Motor neuron (in vitro differentiated cells): ENCODE measurements around the gene SAYSD1. TPM values are rescaled to one million over a fixed set of nuclear protein-coding genes. Genes with fewer than 3 reads are reported as not detected.

ENCODE experiments used
- ATAC-seq, 8 experiments: fragments of 200-7000 bp; cut with Tn5 transposase; replicated peaks in 6 of 8; 2 replicates each; pipeline ENCODE4 v1.8.0; 2021; ENCODE audit warnings: mild to moderate bottlenecking in 8 of 8, moderate library complexity in 8 of 8
- H3K27ac ChIP-seq, 2 donors: fragments of 250-450 bp; sonication (Bioruptor Pico); 2 replicates each; pipeline ENCODE4 v1.9.0; 2021; ENCODE audit warnings: antibody characterized with exemption in 2 of 2, mild to moderate bottlenecking in 2 of 2, moderate library complexity in 1 of 2
- H3K4me1 ChIP-seq, 2 donors: fragments of 250-450 bp; sonication (Bioruptor Pico); replicated peaks in 1 of 2; 2 replicates each; pipeline ENCODE4 v1.6.1; 2021; ENCODE audit warnings: antibody characterized with exemption in 2 of 2, mild to moderate bottlenecking in 2 of 2, moderate library complexity in 1 of 2
- H3K4me3 ChIP-seq, 5 donors: fragments of 250-450 bp; sonication (Bioruptor Pico); 2 replicates each; pipeline ENCODE4 v1.9.0; 2021; ENCODE audit warnings: antibody characterized with exemption in 5 of 5, mild to moderate bottlenecking in 5 of 5, moderate library complexity in 4 of 5
- WGBS, 10 experiments: fragments of 450-650 bp; shearing (Covaris generic); methylation state at CpG; one replicate each; pipeline ENCODE4 v1.0.0; 2022; 5-methylcytosine and 5-hydroxymethylcytosine counted together
- in situ Hi-C, 9 experiments: fragments of 400-800 bp; cut with MboI; loops; one replicate each; pipeline ENCODE4 v1.15.0; 2021; ENCODE audit warnings: low sequenced_read_pairs in 9 of 9, low pct_unique_long_range_greater_than_20kb in 2 of 9; ENCODE audit not compliant: unreplicated experiment in 9 of 9
- total RNA-seq, 8 experiments: library from RNA; unstranded; fragments of 300-600 nt; gene quantifications; 2 replicates each; pipeline versions ENCODE4 v1.2.3 to v1.2.4, GENCODE V29; 2022

Gene SAYSD1
- total RNA-seq, 8 experiments from 2014 or later = 8.8 to 14.3 (median 11.9) TPM

DNA sequence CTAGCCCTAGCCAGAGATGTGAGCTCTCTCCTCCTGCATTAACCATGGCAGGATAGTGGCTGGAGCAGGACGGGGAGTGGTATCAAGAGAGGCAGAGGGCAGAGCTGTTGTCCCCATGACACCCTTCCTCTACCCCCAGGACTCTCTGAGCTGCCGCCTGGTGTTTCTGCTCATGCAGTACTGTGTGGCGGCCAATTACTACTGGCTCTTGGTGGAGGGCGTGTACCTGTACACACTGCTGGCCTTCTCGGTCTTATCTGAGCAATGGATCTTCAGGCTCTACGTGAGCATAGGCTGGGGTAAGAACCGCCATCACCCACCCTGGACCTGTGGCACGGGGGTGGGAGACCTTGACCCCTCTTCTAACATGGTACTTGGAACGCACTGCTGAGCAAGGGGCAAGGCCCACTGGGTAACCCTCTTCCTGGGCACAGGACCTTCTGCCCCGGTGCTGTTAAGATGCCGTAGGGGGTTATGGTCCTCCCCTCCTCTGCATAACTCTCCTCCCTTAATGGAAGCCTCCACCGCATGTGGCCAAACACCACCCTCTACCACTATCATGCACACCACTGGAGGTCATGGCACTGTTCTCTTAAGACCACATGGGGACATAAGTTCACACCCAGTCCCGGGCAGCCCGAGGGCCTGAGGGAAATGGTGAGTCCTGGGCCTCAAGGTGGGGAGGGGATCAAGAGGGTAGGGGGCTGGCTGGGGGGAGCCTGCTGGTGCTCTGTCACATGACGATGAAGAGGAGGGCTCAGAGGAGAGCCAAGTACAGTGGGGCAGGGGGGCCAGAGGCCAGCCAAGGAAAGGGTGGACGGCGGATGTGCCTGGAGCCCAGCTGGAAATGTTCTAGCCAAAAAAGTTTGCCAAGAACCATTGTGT is 41.3 kb downstream of the SAYSD1 start:
- no peak overlapping the region for H3K4me3 ChIP-seq
- in situ Hi-C loops = no loop called here
- WGBS, 10 experiments = 0 to 95% (median 79%) methylated on average over 1 to 8 of the region's 17 CpGs; no CpG with 5 or more reads in 4 of the 10 experiments
- H3K4me1 ChIP-seq = peaks cover 18 to 23% of the 10 kb centered on the region in 2 donors
- H3K27ac ChIP-seq = no peak overlapping the region
- no peak for ATAC-seq

DNA sequence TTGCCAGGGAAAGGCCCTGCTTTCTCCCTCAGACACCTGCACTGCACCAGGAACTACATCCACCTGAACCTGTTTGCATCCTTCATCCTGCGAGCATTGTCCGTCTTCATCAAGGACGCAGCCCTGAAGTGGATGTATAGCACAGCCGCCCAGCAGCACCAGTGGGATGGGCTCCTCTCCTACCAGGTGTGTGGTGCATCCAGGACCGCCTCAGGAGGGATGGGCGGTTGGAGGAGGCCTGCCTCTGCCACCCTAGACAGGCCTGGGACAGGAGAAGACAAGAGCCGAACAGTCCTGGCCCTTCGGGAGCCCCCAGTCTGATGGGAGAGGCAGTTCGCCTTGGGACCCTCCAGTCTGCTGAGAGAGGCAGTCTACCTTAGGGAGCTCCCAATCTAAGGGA is 42.2 kb downstream of the SAYSD1 start:
- Histone ChIP-seq H3K4me1 (peaks cover 18 to 23% of the 10 kb centered on the region in 2 donors), H3K27ac (no peak overlapping the region), H3K4me3 (no peak overlapping the region)
- ATAC-seq = no peak
- 7 to 100% (median 84%) methylated on average over 1 to 5 of the region's 9 CpGs; no CpG with 5 or more reads in 6 of the 10 experiments for WGBS, 10 experiments
- in situ Hi-C loops = no loop called here

DNA sequence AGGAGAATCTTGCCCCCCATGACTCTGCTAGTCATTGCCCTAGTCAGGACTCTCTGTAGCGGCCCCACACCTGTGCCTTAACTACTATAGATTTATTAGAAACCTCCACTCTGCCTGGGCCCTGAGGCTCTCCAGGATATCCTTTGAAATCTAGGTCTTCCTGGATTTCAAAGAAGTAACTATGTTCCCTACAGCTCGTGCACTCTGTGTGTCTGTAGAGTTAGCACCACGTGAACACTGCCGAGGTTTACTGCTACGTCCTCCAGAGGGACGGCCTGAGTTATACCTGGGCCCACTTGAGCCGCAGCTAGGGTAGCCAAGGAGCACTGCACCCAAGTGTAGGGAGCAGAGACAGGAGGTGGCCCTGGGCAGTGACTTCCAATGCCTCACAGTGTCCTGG is 46.6 kb downstream of the SAYSD1 start:
- no peak overlapping the region for H3K27ac ChIP-seq
- no peak for ATAC-seq
- no peak overlapping the region for H3K4me3 ChIP-seq
- in situ Hi-C loops = no loop called here
- H3K4me1 ChIP-seq = no peaks in the 10 kb centered on the region
- 0 to 87% (median 77%) methylated on average over 1 to 6 of the region's 7 CpGs; no CpG with 5 or more reads in 5 of the 10 experiments for WGBS, 10 experiments

DNA sequence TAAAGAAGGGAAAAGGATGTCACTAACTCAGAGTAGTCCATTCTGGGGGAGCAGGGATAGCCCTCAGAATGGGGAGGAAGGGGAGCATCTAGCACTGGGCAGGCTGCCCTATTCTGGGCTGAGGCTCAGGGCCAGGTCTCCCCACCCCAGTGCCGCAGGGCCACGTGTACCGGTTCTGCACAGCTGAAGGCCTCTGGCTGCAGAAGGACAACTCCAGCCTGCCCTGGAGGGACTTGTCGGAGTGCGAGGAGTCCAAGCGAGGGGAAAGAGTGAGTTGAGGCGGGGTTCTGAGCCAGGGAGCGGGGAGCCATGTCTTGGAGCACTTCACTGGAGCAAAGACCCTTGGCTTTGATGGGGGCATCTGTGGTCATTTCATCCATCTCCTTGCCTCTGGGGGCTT is 49.4 kb downstream of the SAYSD1 start:
- Histone ChIP-seq H3K4me3 (no peak overlapping the region), H3K27ac (no peak overlapping the region), H3K4me1 (no peaks in the 10 kb centered on the region)
- ATAC-seq = no peak
- 55 to 100% (median 94%) methylated on average over 3 to 7 of the region's 8 CpGs; no CpG with 5 or more reads in 7 of the 10 experiments for WGBS, 10 experiments
- in situ Hi-C loops = no loop called here

DNA sequence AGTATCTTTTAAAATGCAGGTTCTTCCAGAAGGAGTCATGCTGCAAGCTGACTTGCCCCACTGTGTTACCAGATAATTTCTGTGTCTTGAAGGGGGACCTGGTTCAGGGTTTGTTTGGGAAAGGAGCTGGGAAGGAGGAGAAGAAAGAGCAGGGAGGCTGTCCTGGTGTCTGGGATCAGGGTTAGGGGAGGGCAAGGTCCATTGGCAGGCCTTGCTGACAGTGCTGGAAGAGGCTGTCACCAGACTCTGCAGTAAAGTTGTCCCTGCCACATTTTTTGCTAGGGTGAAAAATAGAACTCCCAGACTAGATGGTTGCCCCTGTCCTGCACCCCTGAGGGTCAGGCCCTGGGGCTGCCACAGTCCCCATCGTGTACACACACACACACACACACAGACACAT is 51.5 kb downstream of the SAYSD1 start:
- WGBS, 10 experiments = 0 to 67% (median 20%) methylated on average over 1 of the region's 1 CpG; no CpG with 5 or more reads in 7 of the 10 experiments
- Histone ChIP-seq H3K27ac (no peak overlapping the region), H3K4me3 (no peak overlapping the region), H3K4me1 (peaks cover 4 to 7% of the 10 kb centered on the region in 2 donors)
- no peak for ATAC-seq
- in situ Hi-C loops = no loop called here

DNA sequence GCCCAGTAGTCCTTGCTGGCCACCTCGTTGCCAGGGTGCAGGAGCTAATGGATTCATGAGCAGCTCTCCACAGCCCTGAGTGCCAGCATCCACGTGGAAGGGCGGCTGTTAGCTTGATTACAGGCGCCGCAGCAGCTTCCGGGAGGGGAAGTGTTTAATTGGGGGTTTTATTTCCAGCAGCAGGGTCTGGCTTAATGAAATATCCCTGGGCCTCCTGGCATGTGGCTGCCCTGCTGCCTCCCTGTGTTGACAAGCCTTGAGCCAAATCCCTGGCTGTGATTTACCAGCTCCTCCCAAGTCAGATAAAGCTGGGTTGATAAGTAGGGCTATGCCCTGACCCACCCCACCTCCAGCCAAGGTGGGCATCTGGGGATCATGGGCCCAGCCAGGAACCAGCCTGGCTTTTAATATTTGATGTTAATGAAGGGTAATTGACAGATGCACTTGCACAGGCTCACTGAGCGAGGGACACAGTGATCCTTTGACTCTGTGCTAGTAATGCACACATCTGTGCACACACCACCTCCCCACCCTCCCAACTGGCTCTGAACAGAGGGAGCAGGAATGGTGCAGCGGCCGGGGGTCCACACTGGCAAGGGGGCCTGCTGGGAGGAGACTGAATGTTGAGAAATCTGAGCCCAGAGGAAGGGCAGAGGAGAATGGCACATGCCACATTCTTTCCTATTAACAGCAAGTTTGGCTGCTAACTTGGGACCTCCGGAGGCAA is 52.8 kb downstream of the SAYSD1 start:
- H3K4me3 ChIP-seq = no peak overlapping the region
- H3K27ac ChIP-seq = no peak overlapping the region
- 0 to 100% (median 60%) methylated on average over 1 to 4 of the region's 10 CpGs; no CpG with 5 or more reads in 2 of the 10 experiments for WGBS, 10 experiments
- peaks cover 4 to 7% of the 10 kb centered on the region in 2 donors for H3K4me1 ChIP-seq
- no peak for ATAC-seq
- in situ Hi-C loops = no loop called here

DNA sequence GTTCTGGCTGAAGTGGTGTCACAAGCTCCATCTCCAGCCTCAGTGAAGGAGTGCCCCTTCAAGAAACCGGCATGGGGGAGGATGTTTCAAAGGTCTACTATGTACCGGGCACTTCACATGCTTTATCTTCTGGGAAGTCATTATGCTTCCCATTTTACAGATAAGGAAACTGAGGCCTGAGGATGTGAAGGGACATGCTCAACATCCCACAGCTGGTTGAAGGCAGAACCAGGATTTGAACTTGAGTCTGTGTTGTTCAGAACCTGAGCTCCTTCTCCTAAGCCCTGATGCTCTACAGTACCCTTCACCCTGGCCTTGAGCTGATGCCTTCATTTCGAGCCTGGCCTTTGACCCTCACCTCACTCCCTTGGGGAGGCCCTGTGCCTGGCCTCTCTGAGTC is 53.4 kb downstream of the SAYSD1 start:
- no peak for ATAC-seq

DNA sequence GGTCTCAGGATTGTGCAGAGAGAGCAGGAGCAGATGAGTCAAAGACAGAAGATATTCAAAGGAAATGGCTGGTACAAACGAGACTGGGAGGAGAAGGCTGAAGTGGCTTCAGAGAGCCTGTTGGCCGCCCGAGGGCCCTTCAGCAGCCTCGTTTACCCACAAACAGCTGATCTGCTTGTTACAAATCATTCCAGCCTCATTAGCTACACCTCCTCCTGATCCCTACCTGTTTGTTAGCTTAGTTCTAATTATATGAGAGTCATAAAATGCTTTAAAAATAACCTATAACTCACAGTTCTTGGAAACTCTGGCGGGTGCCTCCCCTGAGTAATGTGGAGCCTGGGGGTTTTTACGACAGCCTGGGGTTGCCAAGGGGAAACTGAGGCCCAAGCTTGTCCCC is 53.8 kb downstream of the SAYSD1 start:
- no peak overlapping the region for H3K27ac ChIP-seq
- H3K4me3 ChIP-seq = no peak overlapping the region
- in situ Hi-C loops = no loop called here
- ATAC-seq = no peak
- peaks cover 4 to 7% of the 10 kb centered on the region in 2 donors for H3K4me1 ChIP-seq
- WGBS, 10 experiments = 0 to 72% (median 63%) methylated on average over 1 to 6 of the region's 6 CpGs; no CpG with 5 or more reads in 3 of the 10 experiments

More for the DNA sequence above, 53.4 kb downstream of the SAYSD1 start:
- in situ Hi-C loops = no loop called here
- Histone ChIP-seq H3K4me1 (peaks cover 4 to 7% of the 10 kb centered on the region in 2 donors), H3K4me3 (no peak overlapping the region), H3K27ac (no peak overlapping the region)
- WGBS, 10 experiments = 10 to 100% (median 80%) methylated on average over 1 to 3 of the region's 3 CpGs; no CpG with 5 or more reads in 4 of the 10 experiments

DNA sequence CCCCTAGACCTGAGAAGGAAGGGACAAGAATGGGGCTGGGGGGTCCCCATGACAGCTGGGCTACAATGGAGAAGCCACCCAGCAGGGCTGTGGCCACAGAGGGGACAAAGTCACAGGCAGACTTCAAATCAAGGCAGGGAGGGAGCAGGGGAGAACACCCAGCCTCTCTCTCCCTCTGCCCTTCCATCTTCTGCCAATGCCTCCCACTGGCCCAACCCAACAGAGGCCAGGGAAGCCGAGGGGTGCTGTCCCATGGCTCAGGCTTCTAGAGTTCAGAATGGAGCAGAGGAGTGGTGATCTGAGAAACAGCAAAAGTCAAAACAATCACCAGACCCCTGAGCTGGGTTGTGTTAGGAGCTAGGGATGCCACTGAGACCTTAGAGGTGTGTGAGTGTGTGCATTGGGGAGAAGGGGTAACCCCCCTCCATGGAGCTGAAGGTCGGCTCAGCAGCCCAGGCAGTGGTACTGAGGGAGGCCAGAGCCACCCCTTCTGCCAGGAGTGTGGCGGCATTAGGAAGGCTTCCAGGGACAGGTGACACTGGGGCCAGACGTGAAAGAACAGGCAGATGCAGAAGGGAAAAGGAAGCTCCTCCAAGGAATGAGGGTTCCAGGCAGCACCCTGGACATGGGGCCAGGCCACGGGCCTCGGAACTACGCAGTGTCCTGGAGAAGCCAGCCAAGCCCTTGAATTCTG is 54.4 kb downstream of the SAYSD1 start:
- Histone ChIP-seq H3K4me3 (no peak overlapping the region), H3K27ac (no peak overlapping the region), H3K4me1 (peaks cover 4 to 7% of the 10 kb centered on the region in 2 donors)
- in situ Hi-C loops = no loop called here
- ATAC-seq = no peak
- WGBS, 10 experiments = 80 to 100% (median 90%) methylated on average over 1 to 3 of the region's 7 CpGs; no CpG with 5 or more reads in 4 of the 10 experiments

DNA sequence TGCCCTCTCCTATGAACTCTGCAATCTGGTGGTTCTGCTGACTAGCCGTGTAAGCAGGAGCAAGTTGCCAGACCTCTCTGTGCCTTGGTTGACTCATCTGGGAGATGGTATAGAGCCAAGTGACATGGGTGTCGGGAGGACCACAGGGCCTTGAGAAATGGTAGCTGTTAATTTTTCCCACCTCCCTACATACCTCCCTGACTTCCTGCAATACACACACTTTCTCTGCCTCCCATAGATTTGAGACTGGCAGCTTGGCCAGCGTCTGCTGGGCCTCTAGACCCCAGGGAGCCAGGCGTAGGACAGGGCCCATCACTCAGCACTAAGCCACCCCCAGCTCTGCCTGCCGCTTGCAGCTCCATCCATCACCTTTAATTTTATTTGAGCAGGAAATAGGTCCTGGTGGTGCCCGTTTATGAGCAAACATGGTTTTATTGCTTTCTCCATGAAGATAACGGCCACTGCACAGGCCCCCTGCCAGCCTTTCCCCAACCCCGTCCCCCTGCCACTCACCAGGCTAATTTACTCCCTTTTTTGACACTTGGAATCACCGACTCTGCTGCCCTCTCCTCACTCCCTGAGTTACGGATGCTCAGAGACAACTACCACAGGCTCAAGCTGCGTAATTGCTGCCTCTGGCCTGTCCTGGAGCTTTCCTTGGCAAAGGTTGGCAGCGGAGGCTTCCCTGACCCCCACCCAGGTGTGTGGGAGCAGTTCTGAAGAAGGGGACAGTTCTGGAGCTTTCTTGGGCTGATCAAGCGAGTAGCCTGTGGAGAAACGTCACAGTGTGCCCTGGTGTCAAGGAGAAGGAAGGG is 55.3 kb downstream of the SAYSD1 start:
- peak in 3 of 8 experiments; percentile 35 to 93 (median 82) for ATAC-seq
- in situ Hi-C loops = no loop called here
- 0 to 58% (median 35%) methylated on average over 1 to 4 of the region's 14 CpGs; no CpG with 5 or more reads in 4 of the 10 experiments for WGBS, 10 experiments

DNA sequence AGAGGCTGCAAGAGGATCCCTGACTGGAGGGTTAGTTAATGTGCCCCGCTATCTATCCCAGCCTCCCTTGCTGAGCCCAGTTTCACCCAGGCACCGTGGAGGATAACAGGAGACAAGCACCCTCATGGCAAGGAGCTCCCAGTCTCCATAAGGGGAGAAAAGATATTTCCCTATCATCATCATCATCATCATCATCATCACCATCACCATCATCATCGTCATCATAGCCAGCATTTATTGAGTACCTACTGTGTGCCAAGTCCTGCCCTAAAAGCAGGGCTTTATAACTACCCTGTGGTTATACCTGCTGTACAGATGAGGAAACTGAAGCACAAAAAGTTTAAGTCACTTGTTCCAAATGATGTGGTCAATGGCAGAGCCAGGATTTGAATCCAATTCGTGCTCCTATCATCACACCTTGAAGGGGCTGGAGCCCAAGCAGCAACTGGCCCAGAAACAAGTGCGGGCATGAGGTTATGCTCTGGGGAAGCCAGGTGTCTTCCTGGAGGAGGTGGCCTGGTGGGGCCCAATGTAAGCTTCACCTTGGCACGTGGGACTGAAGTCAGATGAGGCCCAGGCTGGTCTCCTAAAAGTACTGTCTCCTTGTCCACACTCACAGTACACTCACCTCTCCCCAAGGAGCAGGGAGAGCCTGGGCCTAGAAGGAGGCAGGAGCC is 56.4 kb downstream of the SAYSD1 start:
- 40 to 100% (median 67%) methylated on average over 1 to 5 of the region's 6 CpGs; no CpG with 5 or more reads in 5 of the 10 experiments for WGBS, 10 experiments
- no peak for ATAC-seq
- in situ Hi-C loops = no loop called here
- peaks cover 4 to 7% of the 10 kb centered on the region in 2 donors for H3K4me1 ChIP-seq
- H3K27ac ChIP-seq = no peak overlapping the region
- H3K4me3 ChIP-seq = no peak overlapping the region

More for the DNA sequence above, 55.3 kb downstream of the SAYSD1 start:
- H3K4me1 ChIP-seq = peaks cover 4 to 7% of the 10 kb centered on the region in 2 donors
- no peak overlapping the region for H3K27ac ChIP-seq
- no peak overlapping the region for H3K4me3 ChIP-seq
